Measurements from ENCODE around the gene CCDC188. TPM values are rescaled to one million over a fixed set of nuclear protein-coding genes. Genes with fewer than 3 reads are reported as not detected.

CCDC188 gene
- total RNA-seq, 2 experiments from 2014 or later, result not detected

DNA sequence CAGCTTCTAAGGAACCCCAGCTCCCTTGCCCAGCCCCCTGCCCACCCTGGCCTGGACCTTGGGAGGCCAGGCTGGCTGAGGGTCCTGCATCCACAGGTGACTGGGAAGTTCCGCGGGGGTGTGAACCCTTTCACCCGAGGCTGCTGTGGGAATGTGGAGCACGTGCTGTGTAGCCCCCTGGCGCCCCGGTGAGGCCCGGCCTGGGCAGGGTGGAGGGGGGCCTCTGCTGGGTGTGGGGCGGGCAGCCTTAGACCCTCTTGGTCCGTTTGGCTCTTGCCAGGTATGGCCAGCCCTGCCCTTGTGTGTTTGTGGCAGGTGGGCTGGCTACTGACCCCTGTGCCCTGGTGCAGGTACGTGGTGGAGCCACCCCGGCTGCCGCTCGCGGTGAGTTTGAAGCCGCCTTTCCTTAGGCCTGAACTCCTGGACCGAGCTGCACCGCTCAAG is 10.3 kb downstream of the CCDC188 start:
- intact Hi-C loops (cut with DNase I, micrococcal nuclease), result no loop called here
- no peak for ATAC-seq (ENCODE audit: poor library complexity)
- Mint-ChIP-seq H3K36me3 (ENCODE audit: low read depth) (peaks cover 3% of the 10 kb centered on the region), H3K27me3 (no peaks in the 10 kb centered on the region), H3K9me3 (no peaks in the 10 kb centered on the region), H3K4me1 (ENCODE audit: low read depth) (peaks cover 13% of the 10 kb centered on the region), H3K27ac (no peak overlapping the region), H3K4me3 (no peak overlapping the region)
- TF ChIP-seq CTCF (IDR thresholded peaks at IDR 0.05), result no peak
- Histone ChIP-seq H3K4me1 (ENCODE audit: insufficient read depth, low read length) (peaks cover 21% of the 10 kb centered on the region), H3K27me3 (ENCODE audit: control insufficient read depth in 1 of 2, insufficient read depth in 2 of 2, low read length in 2 of 2) (no peaks in the 10 kb centered on the region), H3K9me3 (ENCODE audit: control insufficient read depth in 1 of 2, insufficient read depth in 1 of 2, low read length in 2 of 2) (no peaks in the 10 kb centered on the region), H3K27ac (ENCODE audit: low read depth in 1 of 2, low read length in 2 of 2) (no peak overlapping the region), H3K36me3 (ENCODE audit: insufficient read depth, low read length) (peaks cover 10% of the 10 kb centered on the region), H3K4me3 (ENCODE audit: low read length) (no peak overlapping the region)
- DNase-seq, result no peak
- CTCF ChIA-PET, result no interaction called here
- POLR2A ChIA-PET, result interaction anchor here (1.3 kb wide), 1 partner anchor 10 kb away, joined by 4 read pairs; the partner anchor contains the start of gene ZDHHC8

DNA sequence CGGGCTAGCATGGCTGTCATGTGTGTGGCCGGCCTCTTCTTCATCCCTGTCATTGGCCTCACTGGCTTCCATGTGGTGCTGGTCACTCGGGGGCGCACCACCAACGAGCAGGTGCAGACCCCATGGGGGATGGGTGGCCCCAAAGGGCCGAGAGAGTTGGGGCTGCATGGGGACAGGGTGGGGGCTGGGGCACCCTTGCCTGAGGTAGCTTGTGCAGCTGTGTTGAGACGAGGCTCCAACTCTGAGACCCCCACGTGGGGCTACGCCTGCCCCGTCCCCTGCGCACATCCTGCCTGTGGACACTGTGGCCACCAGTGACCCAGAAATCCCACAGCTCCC is 10.8 kb downstream of the CCDC188 start:
- CTCF ChIA-PET, result no interaction called here

GRCh38 chr22:20139391-20140106 is 11.3 kb downstream of the CCDC188 start:
- intact Hi-C loops (cut with DNase I, micrococcal nuclease), result no loop called here
- ATAC-seq (ENCODE audit: poor library complexity) (no peak), DNase-seq (no peak)
- Mint-ChIP-seq H3K36me3 (ENCODE audit: low read depth) (peaks cover 3% of the 10 kb centered on the region), H3K4me1 (ENCODE audit: low read depth) (peaks cover 14% of the 10 kb centered on the region), H3K27me3 (no peaks in the 10 kb centered on the region), H3K4me3 (no peak overlapping the region), H3K9me3 (no peaks in the 10 kb centered on the region), H3K27ac (no peak overlapping the region)
- peaks cover 10% of the 10 kb centered on the region for H3K36me3 ChIP-seq (ENCODE audit: insufficient read depth, low read length)
- no peak overlapping the region for H3K4me3 ChIP-seq (ENCODE audit: low read length)
- H3K4me1 ChIP-seq (ENCODE audit: insufficient read depth, low read length), result peaks cover 25% of the 10 kb centered on the region
- no peak for TF ChIP-seq CTCF (IDR thresholded peaks at IDR 0.05)
- no peak overlapping the region for H3K27ac ChIP-seq (ENCODE audit: low read depth in 1 of 2, low read length in 2 of 2)
- CTCF ChIA-PET, result no interaction called here
- H3K27me3 ChIP-seq (ENCODE audit: control insufficient read depth in 1 of 2, insufficient read depth in 2 of 2, low read length in 2 of 2), result no peaks in the 10 kb centered on the region
- POLR2A ChIA-PET, result interaction anchor here (1.3 kb wide), 1 partner anchor 9 kb away, joined by 4 read pairs; the partner anchor contains the start of gene ZDHHC8
- no peaks in the 10 kb centered on the region for H3K9me3 ChIP-seq (ENCODE audit: control insufficient read depth in 1 of 2, insufficient read depth in 1 of 2, low read length in 2 of 2)

More for the DNA sequence above, 10.8 kb downstream of the CCDC188 start:
- Mint-ChIP-seq H3K27me3 (no peaks in the 10 kb centered on the region), H3K27ac (no peak overlapping the region), H3K36me3 (ENCODE audit: low read depth) (peaks cover 3% of the 10 kb centered on the region), H3K4me3 (no peak overlapping the region), H3K4me1 (ENCODE audit: low read depth) (peaks cover 13% of the 10 kb centered on the region), H3K9me3 (no peaks in the 10 kb centered on the region)
- H3K27ac ChIP-seq (ENCODE audit: low read depth in 1 of 2, low read length in 2 of 2), result no peak overlapping the region
- H3K9me3 ChIP-seq (ENCODE audit: control insufficient read depth in 1 of 2, insufficient read depth in 1 of 2, low read length in 2 of 2), result no peaks in the 10 kb centered on the region
- ATAC-seq (ENCODE audit: poor library complexity), result no peak
- DNase-seq, result no peak
- TF ChIP-seq CTCF (IDR thresholded peaks at IDR 0.05), result no peak
- H3K4me1 ChIP-seq (ENCODE audit: insufficient read depth, low read length), result peaks cover 23% of the 10 kb centered on the region
- H3K27me3 ChIP-seq (ENCODE audit: control insufficient read depth in 1 of 2, insufficient read depth in 2 of 2, low read length in 2 of 2), result no peaks in the 10 kb centered on the region
- POLR2A ChIA-PET, result interaction anchor here (1.3 kb wide), 1 partner anchor 9 kb away, joined by 4 read pairs; the partner anchor contains the start of gene ZDHHC8
- no peak overlapping the region for H3K4me3 ChIP-seq (ENCODE audit: low read length)
- peaks cover 10% of the 10 kb centered on the region for H3K36me3 ChIP-seq (ENCODE audit: insufficient read depth, low read length)
- intact Hi-C loops (cut with DNase I, micrococcal nuclease), result no loop called here

Data from CD4-positive, alpha-beta T cell (primary cell).